K562 (cell line): ENCODE results near the gene MAP1LC3B2. TPM values are rescaled to one million over a fixed set of nuclear protein-coding genes. Genes with fewer than 3 reads are reported as not detected.

ENCODE experiments used
- ATAC-seq: fragments of 200-7000 bp; cut with Tn5 transposase; 3 replicates; pipeline ENCODE4 v1.9.1; 2020; ENCODE audit warnings: moderate library complexity
- BruUV-seq: library from RNA; stranded (reverse); fragments of 400-500 nt; replicated peaks from 2 replicates; lab custom pipeline; 2021; lab: Mats Ljungman, UMichigan
- CTCF ChIA-PET: fragments of 300-600 bp; formaldehyde crosslinking; extraction: SDS; loops from one replicate; lab custom pipeline; 2021; ENCODE audit warnings: low intra/inter-chr PET ratio; lab: Yijun Ruan, JAX
- POLR2A ChIA-PET: fragments of 300-600, 350-650 bp; sonication (Branson Sonifier 250); formaldehyde crosslinking; extraction: SDS; loops from one replicate; lab custom pipeline; 2021; ENCODE audit warnings: antibody characterized with exemption, inconsistent platforms; lab: Yijun Ruan, JAX
- DNase-seq, 4 experiments: peaks; one replicate each; pipeline versions ENCODE4 v3.0.0 to v3.0.0-alpha.2; 2011 to 2018; ENCODE audit warnings: low spot score in 3 of 4, mixed read lengths in 3 of 4; ENCODE audit errors: extremely low read depth in 1 of 4
- FAIRE-seq: peaks from 2 replicates; lab custom pipeline; 2011; peaks lifted over from hg19 to GRCh38; lab: Jason Lieb, UNC
- H2AFZ ChIP-seq: 2 replicates; pipeline ENCODE4 v1.6.0; 2011; ENCODE audit warnings: low read depth, low read length, control low read depth, inconsistent platforms
- H3K27ac ChIP-seq: fragments of 200-600 bp; 3 replicates; pipeline ENCODE4 v1.8.0; 2011; ENCODE audit warnings: low read depth, mild to moderate bottlenecking, control low read depth, inconsistent platforms, low read length, moderate library complexity, mixed read lengths; ENCODE audit errors: extremely low read depth
- H3K27me3 ChIP-seq, 2 experiments: fragments of 300-600 bp in 1 of 2; 2 replicates in 1 of 2; 3 replicates in 1 of 2; pipeline versions ENCODE4 v1.6.0 to v1.8.0; 2011; ENCODE audit warnings: inconsistent platforms in 2 of 2, low read length in 2 of 2, mild to moderate bottlenecking in 1 of 2, mixed read lengths in 1 of 2, moderate library complexity in 1 of 2; ENCODE audit not compliant: control insufficient read depth in 2 of 2, insufficient read depth in 2 of 2
- H3K36me3 ChIP-seq: fragments of 300-600 bp; 3 replicates; pipeline ENCODE4 v1.8.0; 2011; ENCODE audit warnings: mild to moderate bottlenecking, low read length, inconsistent platforms; ENCODE audit not compliant: control insufficient read depth, insufficient read depth
- H3K4me1 ChIP-seq, 2 experiments: fragments of 200-600 bp in 1 of 2; replicated peaks in 1 of 2; 2 replicates in 1 of 2; 3 replicates in 1 of 2; pipeline versions ENCODE4 v1.5.1 to v1.8.0; 2011; ENCODE audit warnings: inconsistent platforms in 2 of 2, low read length in 2 of 2, mild to moderate bottlenecking in 1 of 2, mixed read lengths in 1 of 2, moderate library complexity in 1 of 2; ENCODE audit not compliant: control insufficient read depth in 2 of 2, insufficient read depth in 2 of 2
- H3K4me2 ChIP-seq: 2 replicates; pipeline ENCODE4 v1.6.1; 2011; ENCODE audit warnings: low read length, control low read depth, inconsistent platforms, mixed read lengths; ENCODE audit not compliant: insufficient read depth
- H3K4me3 ChIP-seq: fragments of 200-600 bp; sonication (generic), shearing (Covaris generic); 2 replicates; pipeline ENCODE4 v1.5.1; 2016; ENCODE audit warnings: control low read depth, inconsistent platforms
- H3K79me2 ChIP-seq: fragments of 200-600 bp; 3 replicates; pipeline ENCODE4 v1.8.0; 2011; ENCODE audit warnings: low read length, inconsistent platforms; ENCODE audit not compliant: control insufficient read depth, insufficient read depth
- H3K9ac ChIP-seq, 2 experiments: 2 replicates each; pipeline versions ENCODE4 v1.6.0 to v1.6.1; 2011; ENCODE audit warnings: low read depth in 2 of 2, low read length in 2 of 2, control low read depth in 1 of 2, inconsistent platforms in 1 of 2, mild to moderate bottlenecking in 1 of 2, mixed read lengths in 1 of 2; ENCODE audit not compliant: insufficient read depth in 1 of 2
- H3K9me1 ChIP-seq: one replicate; pipeline ENCODE4 v1.6.0; 2011; ENCODE audit warnings: inconsistent platforms, mild to moderate bottlenecking, low read length, moderate library complexity; ENCODE audit not compliant: control insufficient read depth, insufficient read depth
- H3K9me3 ChIP-seq: replicated peaks from 2 replicates; pipeline ENCODE4 v1.5.1; 2011; ENCODE audit warnings: low read depth, low read length, inconsistent platforms; ENCODE audit not compliant: control insufficient read depth, insufficient read depth
- H4K20me1 ChIP-seq: replicated peaks from 2 replicates; pipeline ENCODE4 v1.6.1; 2011; ENCODE audit warnings: low read length, inconsistent platforms, mixed read lengths; ENCODE audit not compliant: control insufficient read depth, insufficient read depth
- E2F8 ChIP-seq: fragments of 450-650 bp; IDR thresholded peaks from 2 replicates; pipeline ENCODE4 v1.7.1; 2018; ENCODE audit warnings: mild to moderate bottlenecking, low read depth; ENCODE audit not compliant: partially characterized antibody
- GATA2 ChIP-seq: sonication (generic); formaldehyde crosslinking; IDR thresholded peaks from 2 replicates; pipeline ENCODE4 v1.4.0; 2020; ENCODE audit warnings: mild to moderate bottlenecking, missing genetic modification reagents
- JUNB ChIP-seq: fragments of 450-650 bp; formaldehyde crosslinking; conservative IDR thresholded peaks from 2 replicates; pipeline ENCODE4 v1.4.0; 2020; ENCODE audit warnings: mild to moderate bottlenecking
- KLF13 ChIP-seq: fragments of 450-650 bp; IDR thresholded peaks from 2 replicates; pipeline ENCODE4 v1.6.1; 2016; ENCODE audit warnings: missing genetic modification characterization, low read depth, mild to moderate bottlenecking, missing compliant biosample characterization, moderate library complexity, borderline replicate concordance
- MTA2 ChIP-seq: fragments of 450-650 bp; IDR thresholded peaks from 2 replicates; pipeline ENCODE4 v1.6.1; 2016; ENCODE audit warnings: low read depth
- MXI1 ChIP-seq: IDR thresholded peaks from 2 replicates; pipeline ENCODE4 v1.6.1; 2011; ENCODE audit warnings: low read depth, mild to moderate bottlenecking, improper control_type of control experiment, low read length
- PRMT5 ChIP-seq: sonication (generic); formaldehyde crosslinking; IDR thresholded peaks from 2 replicates; pipeline ENCODE4 v1.5.0; 2020; ENCODE audit warnings: missing genetic modification reagents
- SIX5 ChIP-seq, 2 experiments: IDR thresholded peaks; 2 replicates each; pipeline ENCODE4 v1.6.1; 2011; ENCODE audit warnings: low read length in 2 of 2, borderline replicate concordance in 1 of 2, low read depth in 1 of 2, mild to moderate bottlenecking in 1 of 2, moderate library complexity in 1 of 2; ENCODE audit not compliant: insufficient read depth in 1 of 2
- TCF15 ChIP-seq: fragments of 250-450 bp; sonication (Bioruptor Pico); IDR thresholded peaks from 2 replicates; pipeline ENCODE4 v1.8.0; 2022; ENCODE audit warnings: moderate library complexity, mild to moderate bottlenecking, inconsistent platforms
- ZBTB33 ChIP-seq: sonication (generic); formaldehyde crosslinking; IDR thresholded peaks from 2 replicates; pipeline ENCODE4 v1.8.1; 2023; ENCODE audit warnings: mild to moderate bottlenecking, missing genetic modification reagents
- WGBS: fragments of 100-300 bp; shearing (Covaris generic); methylation state at CpG from one replicate; pipeline ENCODE4 v1.1.6; 2016; ENCODE audit warnings: low coverage, mixed read lengths; ENCODE audit not compliant: insufficient coverage; ENCODE audit errors: missing lambda C conversion rate; 5-methylcytosine and 5-hydroxymethylcytosine counted together
- in situ Hi-C: fragments of 300-500 bp; cut with MboI; formaldehyde crosslinking; loops from 4 replicates; pipeline ENCODE4 v1.15.0; 2018; ENCODE audit warnings: inconsistent platforms, mixed read lengths
- intact Hi-C: fragments of 100-400 bp; cut with micrococcal nuclease; formaldehyde crosslinking; loops from 2 replicates; pipeline ENCODE4 v1.14.2; 2022
- polyA plus RNA-seq, 8 experiments: library from polyadenylated mRNA; depleted of rRNA in 4 of 8; stranded (reverse) in 5 of 8; unstranded in 3 of 8; fragments of >200 nt; fragmentation: Nextera tagmentation in 2 of 8; fragmentation: Illumina TruSeq in 1 of 8; extraction: Ambion mirVana in 2 of 8; extraction: Trizol in 1 of 8; gene quantifications; 2 replicates each; pipeline versions ENCODE4 v1.2.1 to v1.2.3, GENCODE V29; 2011 to 2014; ENCODE audit warnings: inconsistent platforms in 1 of 8, missing spikeins in 1 of 8
- total RNA-seq, 7 experiments: library from RNA; depleted of rRNA in 6 of 7; stranded (reverse); fragments of >200 nt in 6 of 7; fragmentation: Illumina TruSeq in 2 of 7; extraction: Trizol in 2 of 7; gene quantifications; 2 replicates each; pipeline versions ENCODE4 v1.2.1 to v1.2.3, GENCODE V29; 2011 to 2021; ENCODE audit warnings: low replicate concordance in 1 of 7

Gene MAP1LC3B2
- total and polyA plus RNA-seq, 9 of the 15 experiments (the other 6 are each of a cell fraction or from before 2014, with no cell fraction given): 0.53 to 2.8 (median 0.76) TPM; not detected in 2

GRCh38 chr12:116607039-116607438 lies 47.9 kb downstream of the MAP1LC3B2 start:
- TF ChIP-seq TCF15 (CRISPR knock-in tag): no peak
- no peak for TF ChIP-seq ZBTB33 (CRISPR knock-in tag)
- no peak for TF ChIP-seq SIX5 (IDR thresholded peaks at IDR 0.05; ENCODE audit: borderline replicate concordance in 1 of 2, insufficient read depth in 1 of 2, low read depth in 1 of 2, low read length in 2 of 2)
- no peak for TF ChIP-seq E2F8
- TF ChIP-seq PRMT5 (CRISPR knock-in tag): no peak
- TF ChIP-seq MXI1: no peak
- no peak for TF ChIP-seq KLF13 (tag)
- no peak for TF ChIP-seq MTA2
- TF ChIP-seq JUNB (CRISPR knock-in tag): no peak
- no peak for TF ChIP-seq GATA2
- H3K9me3 ChIP-seq: no peaks in the 10 kb centered on the region
- no peaks in the 10 kb centered on the region for H3K36me3 ChIP-seq
- no peaks in the 10 kb centered on the region for H3K9me1 ChIP-seq
- H3K9ac ChIP-seq: no peak overlapping the region
- H3K79me2 ChIP-seq: no peaks in the 10 kb centered on the region
- ChIA-PET CTCF (no interaction called here), POLR2A (interaction anchor here (0.7 kb wide), 1 partner anchor 175 kb away, joined by 4 read pairs; no protein-coding TSS in a partner anchor)
- intact Hi-C loops: no loop called here
- no peaks in the 10 kb centered on the region for H4K20me1 ChIP-seq
- DNase-seq: no peak
- no peak overlapping the region for H3K4me3 ChIP-seq
- H2AFZ ChIP-seq: peak overlapping the region; percentile 19; the same call in 1 of the 2 replicates
- BruUV-seq: no TSS peak
- no peak for FAIRE-seq
- no peaks in the 10 kb centered on the region for H3K27me3 ChIP-seq
- H3K27ac ChIP-seq: no peak overlapping the region
- no peak overlapping the region for H3K4me2 ChIP-seq
- 89% methylated on average over 4 of the region's 6 CpGs for WGBS
- ATAC-seq: no peak
- peaks cover 4 to 20% of the 10 kb centered on the region in 2 experiments; a peak in 4 of 5 replicates for H3K4me1 ChIP-seq
- in situ Hi-C loops: no loop called here
